ENCODE results near the gene ETV5.
A peak's percentile ranks its signal among the peaks of the same experiment; 100 is the strongest.

DNA sequence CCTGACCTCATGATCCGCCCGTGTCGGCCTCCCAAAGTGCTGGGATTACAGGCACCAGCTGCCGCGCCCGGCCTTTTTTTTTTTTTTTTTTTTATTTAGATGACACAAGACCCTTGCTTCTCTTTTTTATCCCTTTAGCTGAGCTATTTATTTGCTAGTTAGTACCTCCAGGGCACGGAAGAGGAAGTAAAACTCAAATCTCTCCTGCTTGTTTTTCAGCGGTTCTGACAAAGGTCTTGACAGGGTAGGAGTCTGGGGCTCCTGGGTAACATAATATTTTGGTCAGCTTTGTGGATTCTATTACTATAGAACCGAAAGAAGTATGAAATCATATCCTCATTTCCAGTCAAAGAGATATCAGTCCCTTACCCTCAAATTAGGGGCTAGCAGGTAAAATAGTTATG lies 44.0 kb upstream of the ETV5 start:
- no peak for TF ChIP-seq POLR2AphosphoS5 (IDR thresholded peaks at IDR 0.05; ENCODE audit: low read length)
- TF ChIP-seq RAD21 (IDR thresholded peaks at IDR 0.05; ENCODE audit: insufficient read depth, low read depth, low read length): peak; percentile 2; the same call in 1 of the 2 replicates

Measured in GM12878 (cell line).